Measurements from ENCODE around the gene RIIAD1. TPM values are rescaled to one million over a fixed set of nuclear protein-coding genes. Genes with fewer than 3 reads are reported as not detected.
A peak's percentile ranks its signal among the peaks of the same experiment; 100 is the strongest.

Gene RIIAD1
- total RNA-seq, 1 experiment from 2014 or later, result 0.12 TPM

GRCh38 chr1:151773702-151774101 lies 52.4 kb downstream of the RIIAD1 start:
- H3K9ac ChIP-seq (ENCODE audit: low read length), result no peak overlapping the region
- ChIA-PET RAD21 (ENCODE audit: low non-redundant PET in 1 of 2, low total read pairs in 2 of 2, uncharacterized antibody in 2 of 2, unreplicated experiment in 2 of 2) (no interaction called here), POLR2A (no interaction called here), CTCF (no interaction called here)
- ATAC-seq (no peak), DNase-seq (ENCODE audit: low read depth, low spot score) (no peak)
- no peak overlapping the region for H3K4me3 ChIP-seq (replicated peaks in 1 of 2; ENCODE audit: low read depth in 1 of 2, low read length in 2 of 2)
- no peaks in the 10 kb centered on the region for H3K9me3 ChIP-seq (ENCODE audit: control insufficient read depth in 1 of 2, insufficient read depth in 1 of 2, low read depth in 1 of 2, low read length in 2 of 2)
- H3K9me2 ChIP-seq (ENCODE audit: insufficient read depth), result no peaks in the 10 kb centered on the region
- H2AFZ ChIP-seq (ENCODE audit: low read depth, low read length, poor library complexity, severe bottlenecking), result no peak overlapping the region
- H3K4me2 ChIP-seq (ENCODE audit: low read length), result no peak overlapping the region
- H3K36me3 ChIP-seq (ENCODE audit: control insufficient read depth in 1 of 2, insufficient read depth in 2 of 2, low read length in 2 of 2), result peaks cover 0 to 3% of the 10 kb centered on the region in 2 experiments; a peak in 1 of 4 replicates
- H3K4me1 ChIP-seq (ENCODE audit: control insufficient read depth in 1 of 2, insufficient read depth in 2 of 2, low read length in 2 of 2), result peaks cover 0 to 5% of the 10 kb centered on the region in 2 experiments; a peak in 1 of 4 replicates
- no peaks in the 10 kb centered on the region for H4K20me1 ChIP-seq (ENCODE audit: insufficient read depth)
- H3K79me2 ChIP-seq (ENCODE audit: insufficient read depth, low read length), result no peaks in the 10 kb centered on the region
- no peak overlapping the region for H3K27ac ChIP-seq (ENCODE audit: low read depth, low read length)
- no peaks in the 10 kb centered on the region for H3K27me3 ChIP-seq (ENCODE audit: insufficient read depth, low read length)
- intact Hi-C loops (cut with micrococcal nuclease), result no loop called here
- BruUV-seq (replicated peaks), result no TSS peak
- 0 out of 2 replicates have a peak, but pooled peaks have one; percentile 18 for TF ChIP-seq SRF (IDR thresholded peaks at IDR 0.05; ENCODE audit: low read depth)
- no peak for TF ChIP-seq POLR2AphosphoS5 (IDR thresholded peaks at IDR 0.05; ENCODE audit: low read depth, low read length)
- no peak for TF ChIP-seq ZFX (IDR thresholded peaks at IDR 0.05)
- TF ChIP-seq MAX (IDR thresholded peaks at IDR 0.05), result no peak
- peak; percentile 34; the same call in 1 of the 2 replicates for TF ChIP-seq FOSL1 (IDR thresholded peaks at IDR 0.05; ENCODE audit: low read depth)
- no peak for TF ChIP-seq CTCF (IDR thresholded peaks at IDR 0.05 in 2 of 3, conservative IDR thresholded peaks at IDR 0.05 in 1 of 3; ENCODE audit: borderline replicate concordance in 1 of 3, insufficient read depth in 1 of 3, low read depth in 2 of 3, low read length in 2 of 3)
- TF ChIP-seq RAD21 (IDR thresholded peaks at IDR 0.05; ENCODE audit: low read depth), result no peak

- no peaks in the 10 kb centered on the region for H4K20me1 ChIP-seq (ENCODE audit: insufficient read depth)
- H3K27ac ChIP-seq (ENCODE audit: low read depth, low read length), result no peak overlapping the region
- ChIA-PET POLR2A (no interaction called here), CTCF (no interaction called here), RAD21 (ENCODE audit: low non-redundant PET in 1 of 2, low total read pairs in 2 of 2, uncharacterized antibody in 2 of 2, unreplicated experiment in 2 of 2) (no interaction called here)
- intact Hi-C loops (cut with micrococcal nuclease), result no loop called here
- no peaks in the 10 kb centered on the region for H3K9me3 ChIP-seq (ENCODE audit: control insufficient read depth in 1 of 2, insufficient read depth in 1 of 2, low read depth in 1 of 2, low read length in 2 of 2)
- H3K36me3 ChIP-seq (ENCODE audit: control insufficient read depth in 1 of 2, insufficient read depth in 2 of 2, low read length in 2 of 2), result peaks cover 0 to 3% of the 10 kb centered on the region in 2 experiments; a peak in 1 of 4 replicates
- no peak overlapping the region for H3K4me2 ChIP-seq (ENCODE audit: low read length)
- ATAC-seq (no peak), DNase-seq (ENCODE audit: low read depth, low spot score) (no peak)
- no peak overlapping the region for H3K4me3 ChIP-seq (replicated peaks in 1 of 2; ENCODE audit: low read depth in 1 of 2, low read length in 2 of 2)
- TF ChIP-seq EZH2 (IDR thresholded peaks at IDR 0.05) (no peak), ELF1 (IDR thresholded peaks at IDR 0.05; ENCODE audit: borderline replicate concordance, low read depth) (no peak), EZH2phosphoT487 (IDR thresholded peaks at IDR 0.05; ENCODE audit: borderline replicate concordance) (no peak), FOSL1 (IDR thresholded peaks at IDR 0.05; ENCODE audit: low read depth) (no peak), ZNF274 (IDR thresholded peaks at IDR 0.05; ENCODE audit: low read depth, low read length) (no peak), MAX (IDR thresholded peaks at IDR 0.05) (no peak), ZFX (IDR thresholded peaks at IDR 0.05) (no peak), POLR2A (IDR thresholded peaks at IDR 0.05; ENCODE audit: borderline replicate concordance, extremely low read depth, insufficient read depth, insufficient read length) (no peak), CBX3 (IDR thresholded peaks at IDR 0.05; ENCODE audit: low read depth) (no peak), YY1 (IDR thresholded peaks at IDR 0.05; ENCODE audit: extremely low read depth, insufficient replicate concordance, low read depth, low read length) (no peak), TCF7L2 (IDR thresholded peaks at IDR 0.05; ENCODE audit: borderline replicate concordance, extremely low read depth, insufficient read depth, insufficient read length) (no peak)
- BruUV-seq (replicated peaks), result no TSS peak
- no peaks in the 10 kb centered on the region for H3K27me3 ChIP-seq (ENCODE audit: insufficient read depth, low read length)
- no peaks in the 10 kb centered on the region for H3K9me2 ChIP-seq (ENCODE audit: insufficient read depth)
- H3K79me2 ChIP-seq (ENCODE audit: insufficient read depth, low read length), result no peaks in the 10 kb centered on the region
- H2AFZ ChIP-seq (ENCODE audit: low read depth, low read length, poor library complexity, severe bottlenecking), result no peak overlapping the region
- H3K9ac ChIP-seq (ENCODE audit: low read length), result no peak overlapping the region
- H3K4me1 ChIP-seq (ENCODE audit: control insufficient read depth in 1 of 2, insufficient read depth in 2 of 2, low read length in 2 of 2), result peaks cover 0 to 5% of the 10 kb centered on the region in 2 experiments; a peak in 1 of 4 replicates
Observed at GRCh38 chr1:151774256-151774922, 53.1 kb downstream of the RIIAD1 start.
